HTERT RPE-1 (cell line): ENCODE data around the gene BCAT1.
"Not testable (repeated sequence)": the region's sequence is repeated elsewhere in the genome, so short reads cannot be mapped to it uniquely, and the experiment has no call there.

ENCODE experiments used
- in situ Hi-C: fragments of 300-500 bp; cut with MboI; formaldehyde crosslinking; loops from 4 replicates; pipeline ENCODE4 v1.14.3; 2020; ENCODE audit warnings: low sequenced_read_pairs

Gene BCAT1

GRCh38 chr12:24960222-24960855 is 11.4 kb upstream of the BCAT1 start:
- in situ Hi-C loops, result no loop called here

GRCh38 chr12:24956351-24956750 is 7.5 kb upstream of the BCAT1 start:
- in situ Hi-C loops, result not testable (repeated sequence)

GRCh38 chr12:24955853-24956252 is 7.0 kb upstream of the BCAT1 start:
- in situ Hi-C loops, result no loop called here

- in situ Hi-C loops, result no loop called here
Observed at GRCh38 chr12:24955389-24955788, 6.5 kb upstream of the BCAT1 start.

GRCh38 chr12:24954261-24954660 is 5.4 kb upstream of the BCAT1 start:
- in situ Hi-C loops, result no loop called here

GRCh38 chr12:24952389-24952788 is 3.5 kb upstream of the BCAT1 start:
- in situ Hi-C loops, result no loop called here

GRCh38 chr12:24950231-24950834 is 1.4 kb upstream of the BCAT1 start:
- in situ Hi-C loops, result no loop called here

GRCh38 chr12:24948420-24948756 is 513 bp downstream of the BCAT1 start:
- in situ Hi-C loops, result no loop called here

- in situ Hi-C loops, result no loop called here
Observed at GRCh38 chr12:24947541-24948419, 1.1 kb downstream of the BCAT1 start.

GRCh38 chr12:24945845-24946244 is 3.1 kb downstream of the BCAT1 start:
- in situ Hi-C loops, result no loop called here

- in situ Hi-C loops, result no loop called here
Observed at GRCh38 chr12:24945039-24945438, 3.9 kb downstream of the BCAT1 start.

- in situ Hi-C loops, result no loop called here
Observed at GRCh38 chr12:24944601-24944975, 4.3 kb downstream of the BCAT1 start.

GRCh38 chr12:24943947-24944600 is 4.8 kb downstream of the BCAT1 start:
- in situ Hi-C loops, result no loop called here

GRCh38 chr12:24940157-24940556 is 8.7 kb downstream of the BCAT1 start:
- in situ Hi-C loops, result no loop called here

- in situ Hi-C loops, result not testable (repeated sequence)
Observed at GRCh38 chr12:24939551-24939950, 9.3 kb downstream of the BCAT1 start.

GRCh38 chr12:24938341-24938740 is 10.6 kb downstream of the BCAT1 start:
- in situ Hi-C loops, result no loop called here

- in situ Hi-C loops, result no loop called here
Observed at GRCh38 chr12:24937553-24938244, 11.2 kb downstream of the BCAT1 start.

GRCh38 chr12:24933694-24934407 is 15.1 kb downstream of the BCAT1 start:
- in situ Hi-C loops, result no loop called here

GRCh38 chr12:24931666-24932405 is 17.1 kb downstream of the BCAT1 start:
- in situ Hi-C loops, result no loop called here

- in situ Hi-C loops, result no loop called here
Observed at GRCh38 chr12:24929953-24930352, 18.9 kb downstream of the BCAT1 start.
